Measurements from ENCODE around the gene CADM1.

CADM1 gene

DNA sequence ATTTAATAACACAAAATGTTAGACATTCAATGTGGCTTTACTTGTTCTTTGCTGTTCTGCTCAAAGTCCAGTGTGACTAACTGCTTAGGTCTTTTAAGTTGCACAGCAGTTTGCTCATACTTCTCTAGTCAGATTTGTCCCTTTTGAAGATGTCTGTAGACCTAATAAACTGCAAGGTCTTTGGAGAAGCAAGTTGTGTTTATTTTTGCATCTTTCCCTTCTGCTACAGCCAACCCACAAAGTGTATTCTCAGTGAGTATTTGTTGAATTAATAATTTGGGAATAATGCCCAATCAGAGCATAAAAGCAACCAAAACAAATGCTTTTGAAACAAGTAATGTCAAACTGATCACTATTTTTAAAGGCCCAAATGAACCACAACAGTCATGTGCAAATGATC is 312.5 kb downstream of the CADM1 start:
- no peak overlapping the region for H3K4me3 ChIP-seq (ENCODE audit: low read depth, low read length)

DNA sequence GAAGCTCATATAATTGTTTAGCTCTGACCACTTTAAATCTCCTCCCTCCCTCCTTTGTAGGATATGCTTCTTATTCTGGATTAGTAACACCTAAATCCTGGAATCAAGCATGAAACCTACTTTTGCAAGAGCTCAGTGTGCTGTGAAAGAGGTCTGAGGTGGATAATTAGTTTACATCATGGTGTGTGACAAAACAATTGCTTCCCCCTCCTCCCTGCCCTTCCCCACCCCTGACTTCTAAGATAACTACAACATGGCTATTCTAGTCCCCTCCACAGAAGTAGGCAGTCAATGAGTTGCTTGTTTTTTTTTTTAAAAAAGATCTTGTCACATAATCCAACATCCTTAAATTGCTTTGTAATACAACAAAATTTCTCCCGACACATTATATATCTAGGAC is 314.0 kb downstream of the CADM1 start:
- no peak overlapping the region for H3K4me3 ChIP-seq (ENCODE audit: low read depth, low read length)

DNA sequence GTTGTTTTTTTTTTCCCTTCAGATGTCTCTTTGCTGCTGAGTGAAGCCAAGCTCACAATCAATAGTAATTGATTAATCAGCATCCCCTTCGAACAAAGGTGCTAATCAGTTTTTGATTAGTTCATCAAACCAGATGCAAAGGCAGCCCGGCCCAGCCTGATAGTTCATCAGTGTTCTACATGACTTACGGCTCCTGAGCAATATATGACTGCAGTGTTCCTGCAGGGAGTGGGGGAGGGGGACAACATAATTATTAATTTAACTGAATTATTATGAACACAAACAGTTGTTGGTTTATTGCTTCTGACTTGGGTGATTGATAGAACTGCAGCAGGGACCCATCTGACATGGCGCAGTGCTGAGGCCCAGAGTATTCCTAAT is 315.3 kb downstream of the CADM1 start:
- H3K4me3 ChIP-seq (ENCODE audit: low read depth, low read length), result no peak overlapping the region

DNA sequence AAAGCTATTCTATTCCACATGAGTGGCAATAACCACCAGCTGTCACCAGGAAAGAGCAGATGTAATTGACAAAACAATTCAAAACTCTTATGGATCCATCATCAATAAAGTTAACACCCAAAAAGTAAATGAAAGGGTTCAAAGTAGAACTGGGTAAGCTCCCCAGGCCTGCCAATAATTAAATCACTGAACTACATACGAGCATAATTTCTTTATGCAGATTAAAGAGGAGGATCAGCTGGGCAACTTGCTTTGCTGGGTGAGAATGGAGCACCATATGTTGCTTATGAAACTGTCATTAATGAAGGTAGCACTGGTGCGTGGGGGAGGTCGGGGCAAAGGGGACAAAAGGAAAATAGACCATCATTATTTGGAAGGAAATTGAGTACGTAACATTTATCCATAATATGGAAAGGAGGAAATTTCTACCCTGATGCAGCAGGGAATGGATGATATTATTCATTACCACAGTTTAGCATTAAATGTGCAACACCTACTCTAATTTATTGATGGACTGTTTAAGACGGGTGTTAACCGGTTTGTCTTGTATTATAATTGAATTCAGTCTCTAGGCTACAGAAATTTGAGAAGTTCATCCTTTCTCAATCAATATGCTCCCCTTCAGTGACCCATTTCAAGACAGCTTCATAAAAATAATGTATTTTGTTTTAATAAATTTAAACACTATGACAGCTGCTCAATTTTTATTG is 315.9 kb downstream of the CADM1 start:
- no peak overlapping the region for H3K4me3 ChIP-seq (ENCODE audit: low read depth, low read length)

DNA sequence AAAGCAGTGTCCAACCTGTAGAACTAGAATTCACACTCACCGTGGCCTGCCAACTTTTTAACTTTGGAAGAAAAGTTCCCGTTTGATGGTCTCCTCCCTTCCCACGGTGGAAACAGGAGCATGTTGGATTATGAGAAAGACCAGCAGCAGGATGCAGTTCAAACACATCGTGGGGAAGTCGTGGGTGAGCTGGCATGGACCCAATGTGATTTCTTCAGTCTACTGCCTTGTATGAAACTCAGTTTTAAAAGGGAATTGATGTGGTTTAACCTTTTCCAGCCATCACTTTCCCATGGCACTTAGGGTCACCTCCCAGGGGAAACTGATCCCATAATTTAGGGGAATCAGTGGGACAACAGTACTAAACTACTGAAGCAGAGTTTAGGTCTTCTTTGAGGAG is 318.3 kb downstream of the CADM1 start:
- no peak overlapping the region for H3K4me3 ChIP-seq (ENCODE audit: low read depth, low read length)

DNA sequence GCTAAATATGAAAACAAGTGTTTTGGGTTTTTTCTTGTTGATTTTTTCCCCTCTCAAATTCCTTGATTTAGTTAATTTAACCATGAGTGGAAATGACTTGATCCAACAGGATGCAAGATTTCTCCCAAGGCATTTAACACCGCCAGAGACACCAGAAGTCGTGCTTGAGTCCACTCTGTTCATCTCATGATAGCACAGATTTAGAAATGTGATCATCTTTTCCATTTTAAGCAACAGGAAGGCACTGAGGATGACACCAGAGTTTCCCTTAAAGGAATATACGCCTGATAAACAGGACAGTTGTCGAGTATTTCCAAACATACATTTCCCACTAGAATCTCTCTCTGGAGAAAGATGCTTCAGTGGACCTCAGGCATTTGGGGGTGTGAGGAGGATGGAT is 318.7 kb downstream of the CADM1 start:
- H3K4me3 ChIP-seq (ENCODE audit: low read depth, low read length), result no peak overlapping the region

DNA sequence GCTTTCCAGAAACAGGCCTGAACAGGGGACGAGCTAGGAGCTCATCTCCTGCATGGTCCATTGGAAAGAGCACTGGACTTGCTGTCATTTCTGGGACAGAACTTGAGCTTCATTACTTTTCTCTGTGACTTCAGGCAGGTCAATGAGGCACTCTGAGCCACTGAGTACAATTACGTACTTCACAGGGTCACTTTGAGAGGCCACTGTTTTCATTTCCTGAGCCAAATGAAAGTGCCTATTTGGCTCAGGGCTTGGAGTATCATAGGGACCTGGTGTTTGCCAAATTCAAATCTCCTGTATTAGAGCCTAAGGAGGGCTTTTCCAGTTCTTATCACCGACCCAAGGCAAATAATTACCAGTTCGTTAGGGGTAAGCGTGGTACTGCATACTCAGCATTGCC is 319.3 kb downstream of the CADM1 start:
- H3K4me3 ChIP-seq (ENCODE audit: low read depth, low read length), result no peak overlapping the region

DNA sequence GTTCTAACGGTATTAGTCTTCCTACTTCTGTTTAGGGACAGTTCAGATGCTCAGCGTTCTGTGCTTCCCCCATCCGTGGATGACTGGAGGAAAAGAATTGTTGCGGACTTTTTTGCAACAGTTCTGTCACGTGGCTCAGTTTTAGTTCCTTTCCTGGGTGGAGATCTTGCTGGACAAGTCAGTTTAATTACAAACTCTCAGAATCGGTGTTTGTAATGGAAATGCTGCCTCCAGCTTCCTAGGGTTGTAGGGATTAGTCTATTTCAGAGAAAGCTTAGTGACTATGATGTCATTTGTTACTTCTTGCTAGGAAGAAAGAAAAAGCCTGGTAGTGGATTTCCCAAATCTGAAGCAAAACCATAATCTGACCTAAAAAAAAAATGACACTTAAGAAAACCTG is 320.4 kb downstream of the CADM1 start:
- H3K4me3 ChIP-seq (ENCODE audit: low read depth, low read length), result no peak overlapping the region

DNA sequence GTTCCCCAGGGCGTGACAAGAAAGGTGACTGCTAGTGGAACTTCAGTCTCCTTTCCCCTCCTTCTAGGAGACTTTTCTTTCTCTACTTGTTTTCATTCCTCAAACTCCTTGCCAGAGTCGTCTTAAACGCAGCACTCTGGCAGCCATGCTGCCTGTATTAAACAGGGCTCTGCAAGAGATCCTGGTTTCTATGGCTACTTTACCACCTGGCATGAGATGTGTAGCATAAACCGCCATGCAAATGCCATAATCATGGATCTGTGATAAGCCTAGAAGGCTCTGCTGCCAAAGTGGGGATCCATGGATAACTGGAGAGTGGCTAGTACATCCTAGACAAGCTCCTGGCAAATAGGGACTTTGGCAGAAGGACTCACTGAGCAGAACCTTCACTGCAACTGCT is 321.1 kb downstream of the CADM1 start:
- H3K4me3 ChIP-seq (ENCODE audit: low read depth, low read length), result no peak overlapping the region

DNA sequence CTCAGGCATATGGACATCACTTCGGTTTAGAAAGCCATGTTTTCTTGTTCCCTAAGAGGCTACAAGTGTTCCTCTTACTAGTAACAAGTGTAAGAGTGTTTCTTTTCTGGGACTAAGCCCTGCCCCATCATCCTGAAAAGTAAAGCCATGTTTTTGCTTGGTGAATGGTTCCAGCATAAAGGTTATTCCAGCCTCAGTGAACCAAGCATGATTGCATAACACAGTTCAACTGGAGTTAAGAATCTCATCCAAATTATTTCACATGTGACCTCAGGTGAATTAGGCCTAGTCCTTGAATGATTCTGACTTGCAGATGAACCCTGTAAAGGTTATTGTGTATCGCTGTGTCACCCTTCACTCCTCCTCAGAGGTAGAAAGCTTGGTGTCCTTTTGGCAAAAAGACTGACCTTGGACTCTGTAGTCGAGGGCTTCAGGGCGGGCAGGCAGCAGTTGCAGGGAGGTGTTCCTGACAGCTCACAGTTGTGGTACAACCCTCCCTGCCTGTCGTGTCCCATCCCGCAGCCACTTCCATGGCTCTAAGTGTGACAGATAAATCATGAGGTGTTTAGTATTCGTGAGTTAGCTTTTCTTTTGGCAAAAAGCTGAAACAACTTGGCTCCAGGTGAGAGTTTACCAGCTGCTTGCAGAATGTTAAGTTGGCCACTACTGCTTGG is 321.8 kb downstream of the CADM1 start:
- no peak overlapping the region for H3K4me3 ChIP-seq (ENCODE audit: low read depth, low read length)

DNA sequence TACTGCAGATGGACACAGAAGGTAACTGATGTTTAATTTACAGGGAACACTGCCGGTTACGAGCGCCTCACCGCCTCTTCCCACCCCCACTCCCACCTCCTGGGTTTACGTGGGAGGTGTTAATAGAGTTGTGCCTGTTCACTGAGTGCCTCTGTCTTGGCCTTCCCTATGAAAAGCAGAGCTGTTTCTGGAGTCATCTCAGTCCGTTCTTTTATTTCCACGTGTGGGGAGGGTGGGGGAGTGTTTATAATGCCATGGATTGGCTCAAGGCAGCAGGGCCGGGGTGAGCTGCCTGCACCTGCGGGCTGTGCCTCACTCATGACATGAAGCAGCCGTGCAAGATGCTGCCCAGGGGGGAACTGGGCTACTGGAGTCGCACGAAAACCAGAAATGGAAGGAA is 322.7 kb downstream of the CADM1 start:
- no peak overlapping the region for H3K4me3 ChIP-seq (ENCODE audit: low read depth, low read length)

DNA sequence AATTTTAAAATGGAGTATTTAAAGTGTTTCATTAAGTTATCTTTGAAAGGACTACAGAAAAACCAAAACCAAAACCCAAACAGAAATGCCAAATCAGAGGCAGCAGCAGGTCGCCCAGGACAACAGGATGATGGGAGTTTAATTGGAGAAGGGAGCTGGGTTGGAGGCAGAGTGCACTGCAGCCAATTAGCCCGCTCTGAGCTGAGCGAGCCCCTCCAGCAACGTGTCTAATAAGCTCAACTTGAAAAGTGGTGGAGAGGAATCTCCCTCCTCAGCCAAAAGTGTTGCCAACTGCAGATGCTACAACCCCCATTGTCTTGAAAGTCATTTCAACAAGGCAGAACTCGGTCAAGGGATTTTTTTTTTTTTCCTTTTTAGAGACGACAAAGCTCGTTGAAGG is 323.9 kb downstream of the CADM1 start:
- H3K4me3 ChIP-seq (ENCODE audit: low read depth, low read length), result no peak overlapping the region

DNA sequence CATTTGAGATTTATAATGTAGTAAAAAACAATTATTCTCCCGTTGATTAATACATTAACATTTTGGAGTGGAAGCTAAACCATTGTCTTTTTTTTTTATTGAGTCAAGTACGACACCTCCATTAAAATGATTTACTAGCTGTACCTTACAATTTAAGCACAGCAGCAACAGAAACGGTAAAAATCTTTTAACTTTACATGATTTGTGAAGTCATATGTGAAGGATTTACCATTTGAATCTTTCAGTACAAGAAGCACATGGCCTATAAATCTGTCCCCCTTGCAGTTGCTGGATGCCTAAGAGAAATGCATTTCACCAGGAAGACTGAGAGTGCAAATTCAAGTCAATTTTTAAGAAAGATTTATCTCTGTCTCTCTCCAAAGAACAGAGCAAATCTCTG is 324.6 kb downstream of the CADM1 start:
- H3K4me3 ChIP-seq (ENCODE audit: low read depth, low read length), result no peak overlapping the region

DNA sequence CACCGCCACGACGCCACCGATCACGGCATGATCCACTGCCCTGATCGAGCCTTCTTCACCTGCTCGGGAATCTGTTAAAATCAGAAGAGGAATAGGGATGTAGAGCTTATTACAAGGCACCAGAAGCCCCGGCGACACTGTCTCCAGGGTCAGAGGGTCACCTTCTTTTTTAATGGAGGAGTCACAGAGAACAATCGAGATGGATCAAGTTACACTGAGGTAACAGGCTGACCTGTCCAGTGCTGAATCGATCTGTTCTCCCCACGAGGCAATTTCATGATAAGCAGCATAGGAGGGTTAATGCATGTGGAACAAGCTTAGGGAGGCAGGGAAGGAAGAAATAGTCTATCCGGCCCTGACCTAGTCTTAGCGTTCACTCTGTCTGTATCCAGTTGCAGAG is 325.5 kb downstream of the CADM1 start:
- no peak overlapping the region for H3K4me3 ChIP-seq (ENCODE audit: low read depth, low read length)

DNA sequence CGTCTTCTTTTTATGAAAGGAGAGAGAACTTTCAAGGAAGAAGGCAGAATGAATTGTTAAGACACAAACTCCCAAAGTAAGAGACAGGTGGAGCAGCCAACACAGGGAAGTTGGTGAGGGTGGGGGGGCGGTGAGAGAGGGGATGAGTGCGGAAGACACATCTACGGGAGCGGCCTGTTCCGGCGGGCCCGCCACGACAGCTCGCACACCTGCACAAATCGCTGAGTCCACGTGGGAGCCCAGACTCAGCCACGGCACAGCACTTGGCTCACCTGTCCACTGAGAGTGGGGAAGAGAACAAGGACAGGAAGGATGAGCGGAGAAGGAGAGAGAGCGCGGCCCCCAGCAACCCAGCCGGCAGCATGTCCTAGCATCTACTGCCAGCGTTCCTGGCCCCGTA is 331.1 kb downstream of the CADM1 start:
- no peak overlapping the region for H3K4me3 ChIP-seq (ENCODE audit: low read depth, low read length)

DNA sequence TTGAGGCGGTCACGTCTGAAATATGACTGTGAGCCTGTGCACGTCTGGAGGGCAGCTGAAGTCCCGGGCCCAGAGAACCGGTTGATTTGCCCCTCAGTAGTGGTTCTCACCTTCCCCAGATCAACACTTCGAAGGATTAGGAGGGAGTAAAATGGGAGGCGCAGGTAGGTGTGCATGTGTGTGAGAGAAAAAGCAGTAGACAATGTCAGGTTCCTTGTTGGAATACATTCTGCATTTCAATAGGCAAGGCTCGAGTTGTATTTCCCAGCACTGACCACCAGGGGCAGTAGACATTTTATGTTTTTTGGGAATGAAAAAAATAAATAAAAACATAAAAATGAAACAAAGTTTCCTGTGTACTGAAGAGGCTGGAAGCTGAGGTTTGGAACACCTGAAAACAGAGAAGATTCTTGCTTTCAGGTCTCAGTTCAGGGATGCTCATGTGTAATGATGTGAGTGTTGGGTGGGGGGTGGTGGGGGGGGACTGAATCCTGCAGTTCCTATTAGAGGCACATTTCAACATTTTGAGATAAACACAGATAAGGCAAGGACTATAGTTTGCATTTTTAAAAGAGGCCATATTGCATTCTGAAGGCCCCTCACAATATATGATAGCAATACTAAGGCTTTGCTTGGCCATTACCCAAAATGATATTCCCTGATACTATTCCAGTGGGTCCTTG is 333.9 kb downstream of the CADM1 start:
- H3K4me3 ChIP-seq (ENCODE audit: low read depth, low read length), result no peak overlapping the region

DNA sequence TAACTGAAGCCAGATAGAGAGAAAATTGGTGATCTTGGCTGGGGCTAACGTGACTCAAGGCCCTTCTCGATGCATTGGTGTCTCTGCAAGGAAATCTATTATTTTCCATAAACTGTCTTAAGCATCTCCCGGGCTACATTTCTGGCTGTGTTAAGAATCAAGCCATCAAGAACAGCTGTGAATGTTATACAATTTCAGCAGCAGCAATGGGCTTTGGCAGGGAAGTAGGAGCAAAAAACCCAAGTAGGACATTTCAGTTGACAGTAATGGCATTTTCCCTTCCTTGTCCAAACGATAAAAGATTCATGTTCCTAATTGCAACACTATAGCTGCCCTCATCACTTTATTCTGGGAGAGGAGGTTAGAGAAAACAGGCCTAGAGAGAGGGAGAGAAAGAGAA is 335.0 kb downstream of the CADM1 start:
- H3K4me3 ChIP-seq (ENCODE audit: low read depth, low read length), result no peak overlapping the region

DNA sequence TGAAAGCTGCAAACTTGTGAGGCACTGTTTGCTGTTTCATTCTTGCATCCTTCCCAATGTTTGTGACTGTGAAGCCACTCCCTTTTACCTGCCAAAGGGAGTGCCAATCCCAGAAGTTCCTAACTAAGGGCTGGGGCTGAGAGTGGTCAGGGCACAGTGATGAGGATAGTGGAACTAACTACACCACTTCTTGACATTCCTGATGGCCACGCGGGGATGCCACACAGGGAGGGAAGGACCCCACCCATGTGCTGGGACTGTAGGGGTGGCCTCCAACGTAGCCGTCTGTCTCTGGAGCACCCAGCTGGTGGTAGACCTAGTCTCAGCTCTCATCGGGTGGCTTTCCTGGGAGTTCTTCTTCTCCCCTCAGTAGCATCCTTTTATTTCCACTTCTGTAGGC is 335.5 kb downstream of the CADM1 start:
- H3K4me3 ChIP-seq (ENCODE audit: low read depth, low read length), result no peak overlapping the region

DNA sequence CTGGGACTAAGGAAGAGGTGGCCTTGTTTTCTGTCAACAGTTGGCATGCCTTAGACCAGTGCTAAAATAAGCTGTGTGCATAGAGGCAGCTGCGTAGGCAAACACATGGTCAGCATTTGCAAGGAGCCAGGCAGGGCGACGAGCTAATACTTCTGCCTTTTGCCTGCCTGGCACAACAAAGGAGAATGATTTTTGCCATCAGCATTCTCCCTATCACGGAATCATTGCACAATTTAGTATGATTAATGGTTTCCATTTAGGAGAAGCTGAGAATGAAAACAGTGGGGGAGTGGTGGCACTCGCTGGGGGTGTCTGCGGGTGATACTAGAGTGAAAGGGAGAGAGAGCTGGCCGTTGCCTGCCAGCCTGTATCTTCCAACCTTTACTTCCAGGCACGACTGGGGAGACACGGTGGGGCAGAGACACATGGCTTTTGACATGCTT is 336.0 kb downstream of the CADM1 start:
- no peak overlapping the region for H3K4me3 ChIP-seq (ENCODE audit: low read depth, low read length)

DNA sequence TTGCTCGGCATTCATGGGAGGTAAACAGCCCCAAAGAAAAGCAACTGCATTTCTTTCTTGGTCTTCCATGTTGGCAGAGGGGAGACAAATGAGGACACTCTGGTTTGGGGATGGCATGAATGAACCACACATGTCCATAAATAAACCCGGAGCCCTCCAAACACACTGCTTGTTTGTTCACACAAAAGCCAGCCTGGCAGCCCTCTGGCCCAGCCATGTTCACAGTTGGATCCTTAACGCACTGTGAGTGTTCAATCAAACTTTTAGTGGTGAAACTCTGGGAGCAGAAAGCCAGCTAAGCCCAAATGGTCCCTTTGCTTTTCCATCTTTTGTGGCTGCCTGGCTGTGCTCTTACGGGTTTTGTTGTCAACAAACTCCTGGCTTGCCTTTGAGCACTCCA is 336.8 kb downstream of the CADM1 start:
- H3K4me3 ChIP-seq (ENCODE audit: low read depth, low read length), result no peak overlapping the region

DNA sequence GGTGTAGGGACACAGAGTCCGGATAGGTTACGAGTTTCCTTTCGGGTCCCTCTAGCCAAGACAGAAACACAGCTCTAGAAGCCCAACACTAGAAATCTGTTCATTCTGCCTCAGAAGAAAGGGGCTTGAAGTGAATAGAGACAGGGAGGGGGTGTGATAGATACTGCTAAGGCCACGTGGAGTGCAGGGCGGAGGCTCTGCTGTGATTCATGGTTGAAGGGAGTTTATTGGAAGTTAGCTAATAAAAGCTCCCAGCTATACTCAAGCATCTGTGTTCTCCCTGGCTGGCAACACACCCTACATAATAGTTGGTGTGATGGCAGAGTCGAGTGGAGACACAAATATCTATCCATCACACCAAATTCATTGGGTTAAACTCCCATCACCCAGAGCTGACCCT is 337.4 kb downstream of the CADM1 start:
- H3K4me3 ChIP-seq (ENCODE audit: low read depth, low read length), result no peak overlapping the region

DNA sequence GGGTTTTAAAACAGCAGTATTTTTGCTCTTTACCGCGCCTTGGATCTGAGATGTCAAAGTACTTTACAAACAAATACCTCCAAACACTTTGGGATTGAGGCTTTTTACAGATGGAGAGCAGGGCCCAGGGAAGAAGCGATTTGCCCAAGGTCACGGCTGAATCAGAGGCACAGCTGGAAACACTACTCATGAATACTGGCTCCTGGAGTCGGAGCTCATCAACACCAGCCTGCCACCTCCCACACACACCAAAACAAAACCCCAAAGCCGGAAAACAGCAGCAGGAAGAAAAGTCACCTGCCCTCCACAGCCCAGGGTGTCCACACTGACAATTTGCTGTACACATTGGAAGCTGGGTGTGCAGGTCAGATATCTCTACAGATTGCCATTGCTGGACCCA is 339.4 kb downstream of the CADM1 start:
- H3K4me3 ChIP-seq (ENCODE audit: low read depth, low read length), result no peak overlapping the region
